Left lung (tissue), 10 donors: Measurements from ENCODE around the gene TSNAX. TPM values are rescaled to one million over a fixed set of nuclear protein-coding genes. Genes with fewer than 3 reads are reported as not detected.
A peak's percentile ranks its signal among the peaks of the same experiment; 100 is the strongest.

Source experiments
- ATAC-seq: fragments of 200-7000 bp; cut with Tn5 transposase; one replicate; pipeline ENCODE4 v1.9.1; 2020; ENCODE audit warnings: moderate library complexity
- DNase-seq, 4 donors: peaks; one replicate each; pipeline ENCODE4 v3.0.0-alpha.2; 2013 to 2020
- H3K27ac ChIP-seq, 2 donors: fragments of 200-600 bp; sonication (generic) in 1 of 2; one replicate each; pipeline versions ENCODE4 v1.5.0 to v1.8.0; 2020 to 2021
- H3K27me3 ChIP-seq, 2 donors: fragments of 200-600 bp; sonication (generic) in 1 of 2; one replicate each; pipeline versions ENCODE4 v1.5.0 to v1.8.0; 2020 to 2021
- H3K36me3 ChIP-seq, 2 donors: fragments of 200-600 bp; sonication (generic) in 1 of 2; one replicate each; pipeline versions ENCODE4 v1.5.0 to v1.8.0; 2020 to 2021
- H3K4me1 ChIP-seq, 2 donors: fragments of 200-600 bp; one replicate each; pipeline ENCODE4 v1.8.0; 2021
- H3K4me3 ChIP-seq, 2 donors: fragments of 200-600 bp; sonication (generic) in 1 of 2; one replicate each; pipeline versions ENCODE4 v1.5.0 to v1.8.0; 2020 to 2021; ENCODE audit warnings: mild to moderate bottlenecking in 1 of 2
- H3K9me3 ChIP-seq, 2 donors: fragments of 200-600 bp; sonication (generic) in 1 of 2; one replicate each; pipeline versions ENCODE4 v1.5.0 to v1.8.0; 2020 to 2021
- intact Hi-C, 2 donors: fragments of 100-400 bp; cut with DNase I; formaldehyde crosslinking; loops; one replicate each; pipeline versions ENCODE4 v1.11.2 to v1.14.2; 2022
- polyA plus RNA-seq, 6 donors: library from polyadenylated mRNA; unstranded; fragments of 120-200 nt; gene quantifications; one replicate each; pipeline ENCODE4 v1.2.1, GENCODE V29; 2013; ENCODE audit not compliant: insufficient read length in 6 of 6
- total RNA-seq, 2 donors: library from RNA; stranded (reverse); fragmentation: NEBNext Ultra II Directional; extraction: Animal tissue kit (Norgen Biotek cat#: 25700); gene quantifications; one replicate each; pipeline ENCODE4 v1.2.1, GENCODE V29; 2021
- TF ChIP-seq, protein P1 (sequence below), 2 donors: fragments of 200-600 bp; sonication (generic) in 1 of 2; IDR thresholded peaks; one replicate each; pipeline versions ENCODE4 v1.5.0 to v1.8.0; 2021; ENCODE audit warnings: antibody characterized with exemption in 2 of 2
- donor health status: DM: no; HTN: yes; CAD: no.
- donor health status: DM: no; HTN: no; CAD: no.

Gene TSNAX
- total and polyA plus RNA-seq, 8 donors = 29.1 to 63.7 (median 52.0) TPM

DNA sequence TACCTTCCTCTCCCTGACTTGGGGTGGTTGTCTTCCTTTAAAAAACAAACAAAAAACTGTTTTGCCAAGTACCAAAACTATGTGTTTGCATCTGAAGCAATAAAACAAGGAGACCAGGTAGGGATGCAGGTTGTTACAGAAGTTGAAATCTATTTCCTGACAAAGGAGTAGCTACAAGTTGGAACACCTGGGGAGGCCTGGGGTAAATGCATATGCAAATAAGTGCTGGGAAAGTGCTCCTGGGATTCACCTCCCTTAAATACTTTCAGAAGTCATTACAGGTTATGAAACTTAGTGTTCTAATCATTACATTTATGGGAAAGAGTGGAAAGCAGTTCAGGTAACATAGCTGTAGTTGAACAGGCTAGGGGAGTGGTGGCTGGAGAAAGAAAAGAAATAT is 1.9 kb upstream of the TSNAX start:
- ATAC-seq (no peak), DNase-seq (no peak)
- intact Hi-C loops = no loop called here
- Histone ChIP-seq H3K4me1 (peaks cover 9 to 62% of the 10 kb centered on the region in 2 donors), H3K4me3 (no peak overlapping the region), H3K27ac (no peak overlapping the region), H3K27me3 (no peaks in the 10 kb centered on the region), H3K36me3 (no peaks in the 10 kb centered on the region), H3K9me3 (no peaks in the 10 kb centered on the region)
- TF ChIP-seq, protein P1, sequence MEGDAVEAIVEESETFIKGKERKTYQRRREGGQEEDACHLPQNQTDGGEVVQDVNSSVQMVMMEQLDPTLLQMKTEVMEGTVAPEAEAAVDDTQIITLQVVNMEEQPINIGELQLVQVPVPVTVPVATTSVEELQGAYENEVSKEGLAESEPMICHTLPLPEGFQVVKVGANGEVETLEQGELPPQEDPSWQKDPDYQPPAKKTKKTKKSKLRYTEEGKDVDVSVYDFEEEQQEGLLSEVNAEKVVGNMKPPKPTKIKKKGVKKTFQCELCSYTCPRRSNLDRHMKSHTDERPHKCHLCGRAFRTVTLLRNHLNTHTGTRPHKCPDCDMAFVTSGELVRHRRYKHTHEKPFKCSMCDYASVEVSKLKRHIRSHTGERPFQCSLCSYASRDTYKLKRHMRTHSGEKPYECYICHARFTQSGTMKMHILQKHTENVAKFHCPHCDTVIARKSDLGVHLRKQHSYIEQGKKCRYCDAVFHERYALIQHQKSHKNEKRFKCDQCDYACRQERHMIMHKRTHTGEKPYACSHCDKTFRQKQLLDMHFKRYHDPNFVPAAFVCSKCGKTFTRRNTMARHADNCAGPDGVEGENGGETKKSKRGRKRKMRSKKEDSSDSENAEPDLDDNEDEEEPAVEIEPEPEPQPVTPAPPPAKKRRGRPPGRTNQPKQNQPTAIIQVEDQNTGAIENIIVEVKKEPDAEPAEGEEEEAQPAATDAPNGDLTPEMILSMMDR (IDR thresholded peaks at IDR 0.05) = no peak

DNA sequence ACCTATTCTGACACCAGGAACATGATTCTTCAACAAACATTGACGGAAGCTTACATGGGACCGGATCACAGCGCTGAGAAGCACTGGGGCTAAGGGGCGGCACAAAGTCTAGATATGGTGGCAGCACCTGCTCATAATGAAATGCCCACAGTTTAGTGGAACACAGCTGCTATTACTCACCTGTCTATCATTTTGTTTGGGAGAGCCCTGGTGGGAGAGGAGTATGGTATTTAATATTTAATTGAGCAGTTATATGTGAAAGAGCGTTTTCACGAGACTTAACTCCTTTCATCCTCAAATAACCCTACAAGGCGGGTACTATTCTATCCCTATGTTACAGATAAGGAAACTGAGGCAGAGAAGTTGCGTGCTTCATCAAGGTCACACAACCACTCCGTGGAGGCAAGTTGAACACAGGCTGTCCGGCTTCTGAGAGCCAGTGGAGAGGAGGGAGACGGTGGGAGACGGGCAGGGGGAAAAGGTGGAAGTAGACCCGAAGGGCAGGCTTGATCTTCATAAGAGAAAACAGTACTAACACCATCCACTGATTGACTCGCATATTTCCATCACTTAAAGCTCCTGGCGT is 790 bp upstream of the TSNAX start:
- ATAC-seq (peak; percentile 5), DNase-seq (no peak)
- H3K4me3 ChIP-seq = peak overlapping the region; percentile 73 to 74
- H3K27ac ChIP-seq = peak overlapping the region; percentile 89 to 91
- no peaks in the 10 kb centered on the region for H3K9me3 ChIP-seq
- H3K4me1 ChIP-seq = peaks cover 9 to 66% of the 10 kb centered on the region in 2 donors
- peaks cover 0 to 1% of the 10 kb centered on the region in 2 donors for H3K36me3 ChIP-seq
- intact Hi-C loops = no loop called here
- TF ChIP-seq, protein P1 (IDR thresholded peaks at IDR 0.05) = no peak
- H3K27me3 ChIP-seq = no peaks in the 10 kb centered on the region

DNA sequence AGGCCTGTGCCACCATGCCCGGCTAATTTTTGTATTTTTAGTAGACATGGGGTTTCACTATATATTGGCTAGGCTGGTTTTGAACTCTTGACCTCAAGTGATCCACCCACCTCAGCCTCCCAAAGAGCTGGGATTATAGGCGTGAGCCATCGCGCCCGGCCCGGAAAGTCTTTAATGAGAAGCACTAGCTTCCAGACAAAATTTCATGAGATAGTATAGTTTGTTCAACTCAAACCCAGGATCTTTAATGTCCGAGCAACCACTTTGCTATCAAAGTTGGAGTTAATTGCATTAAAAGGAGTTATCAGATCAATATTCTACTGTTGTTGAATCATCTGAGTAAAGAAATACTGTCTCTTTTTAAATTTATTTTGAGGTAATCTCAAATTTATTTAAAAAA is 4.8 kb downstream of the TSNAX start:
- Histone ChIP-seq H3K4me3 (no peak overlapping the region), H3K4me1 (peaks cover 11 to 46% of the 10 kb centered on the region in 2 donors), H3K27ac (no peak overlapping the region), H3K9me3 (no peaks in the 10 kb centered on the region), H3K36me3 (peaks cover 0 to 27% of the 10 kb centered on the region in 2 donors), H3K27me3 (no peaks in the 10 kb centered on the region)
- TF ChIP-seq, protein P1 (IDR thresholded peaks at IDR 0.05) = no peak
- intact Hi-C loops = no loop called here
- no peak for DNase-seq
- no peak for ATAC-seq

DNA sequence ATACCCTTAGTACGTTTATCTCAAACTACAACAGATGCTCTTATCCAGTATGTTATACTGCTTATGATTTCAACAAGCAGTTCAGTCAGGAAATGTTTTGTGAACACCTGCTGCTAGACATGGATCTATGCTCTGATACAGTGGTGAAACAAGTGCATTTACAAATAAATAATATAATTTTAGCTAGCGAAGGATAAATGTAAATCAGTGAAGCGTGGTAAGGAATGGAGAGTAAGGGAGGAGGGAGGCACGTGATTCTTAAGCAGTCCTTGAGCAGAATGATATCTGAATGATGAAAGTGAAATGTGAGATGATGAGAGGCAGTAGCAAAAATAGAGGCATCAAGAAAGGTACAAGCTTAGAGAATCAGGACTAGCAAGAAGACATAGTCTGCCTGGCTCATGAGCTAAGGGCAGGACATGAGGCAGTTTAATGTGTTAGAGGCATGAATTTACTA is 6.3 kb downstream of the TSNAX start:
- no peak for ATAC-seq
- no peak for DNase-seq
- TF ChIP-seq, protein P1 (IDR thresholded peaks at IDR 0.05) = no peak
- Histone ChIP-seq H3K9me3 (no peaks in the 10 kb centered on the region), H3K4me3 (no peak overlapping the region), H3K27ac (no peak overlapping the region), H3K27me3 (no peaks in the 10 kb centered on the region), H3K4me1 (peaks cover 4 to 36% of the 10 kb centered on the region in 2 donors), H3K36me3 (peaks cover 0 to 33% of the 10 kb centered on the region in 2 donors)
- intact Hi-C loops = no loop called here

DNA sequence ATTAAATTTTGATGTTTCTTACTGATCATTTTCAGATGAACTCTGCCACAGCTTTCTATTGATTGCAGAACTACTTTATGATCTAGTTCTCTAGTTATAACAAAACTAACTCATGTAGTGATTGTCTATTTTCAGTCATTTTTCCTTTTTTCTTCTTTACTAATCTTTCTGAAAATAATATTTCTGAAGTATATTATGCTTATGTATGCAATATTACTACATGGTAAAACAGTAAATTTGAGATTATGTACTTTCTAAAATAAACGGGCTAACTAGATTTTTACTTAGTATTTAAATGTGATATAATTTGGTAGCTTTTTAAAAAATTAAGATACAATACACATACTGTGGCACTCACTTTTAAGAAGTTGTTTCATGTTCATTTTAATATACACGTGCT is 7.6 kb downstream of the TSNAX start:
- Histone ChIP-seq H3K36me3 (peaks cover 0 to 42% of the 10 kb centered on the region in 2 donors), H3K27me3 (no peaks in the 10 kb centered on the region), H3K9me3 (peaks cover 0 to 8% of the 10 kb centered on the region in 2 donors), H3K4me1 (peaks cover 2 to 22% of the 10 kb centered on the region in 2 donors), H3K4me3 (no peak overlapping the region), H3K27ac (no peak overlapping the region)
- intact Hi-C loops = no loop called here
- ATAC-seq (no peak), DNase-seq (no peak)
- TF ChIP-seq, protein P1 (IDR thresholded peaks at IDR 0.05) = no peak
